CD14-positive monocyte (primary cell): ENCODE data around the gene DZANK1. TPM values are rescaled to one million over a fixed set of nuclear protein-coding genes. Genes with fewer than 3 reads are reported as not detected.

ENCODE experiments used
- DNase-seq, 3 donors: peaks; one replicate each; pipeline ENCODE4 v3.0.0-alpha.2; 2011 to 2022
- H2AFZ ChIP-seq: 2 replicates; pipeline ENCODE4 v1.6.0; 2012; ENCODE audit warnings: mild to moderate bottlenecking, low read depth, low read length, inconsistent platforms; ENCODE audit not compliant: insufficient read depth, poor library complexity, severe bottlenecking
- H3K27ac ChIP-seq, 2 donors: 1 replicate in 1 of 2; 2 replicates in 1 of 2; pipeline ENCODE4 v1.5.1; 2012 to 2013; ENCODE audit warnings: low read length in 2 of 2, control low read depth in 1 of 2, inconsistent platforms in 1 of 2, low read depth in 1 of 2, mild to moderate bottlenecking in 1 of 2
- H3K27me3 ChIP-seq, 2 donors: one replicate each; pipeline versions ENCODE4 v1.6.0 to v1.6.1; 2011 to 2013; ENCODE audit warnings: low read length in 2 of 2; ENCODE audit not compliant: control insufficient read depth in 2 of 2, insufficient read depth in 2 of 2
- H3K36me3 ChIP-seq, 2 donors: replicated peaks in 1 of 2; 1 replicate in 1 of 2; 2 replicates in 1 of 2; pipeline versions ENCODE4 v1.5.1 to v1.6.1; 2012 to 2013; ENCODE audit warnings: low read length in 2 of 2, control low read depth in 1 of 2, inconsistent platforms in 1 of 2, mild to moderate bottlenecking in 1 of 2; ENCODE audit not compliant: insufficient read depth in 2 of 2, control insufficient read depth in 1 of 2
- H3K4me1 ChIP-seq, 2 donors: 1 replicate in 1 of 2; 2 replicates in 1 of 2; pipeline versions ENCODE4 v1.5.1 to v1.6.1; 2012 to 2013; ENCODE audit warnings: low read length in 2 of 2, control low read depth in 1 of 2, inconsistent platforms in 1 of 2, mild to moderate bottlenecking in 1 of 2, moderate library complexity in 1 of 2; ENCODE audit not compliant: insufficient read depth in 2 of 2, control insufficient read depth in 1 of 2
- H3K4me2 ChIP-seq: replicated peaks from 2 replicates; pipeline ENCODE3; 2012; ENCODE audit warnings: low read length, moderate library complexity, mild to moderate bottlenecking; ENCODE audit not compliant: poor library complexity, severe bottlenecking; ENCODE audit errors: extremely low read depth
- H3K4me3 ChIP-seq, 3 experiments: fragments of 200-600 bp in 1 of 3; sonication (generic) in 1 of 3; replicated peaks in 1 of 3; 1 replicate in 2 of 3; 2 replicates in 1 of 3; pipeline ENCODE4 v1.5.1; 2011 to 2013; ENCODE audit warnings: low read length in 3 of 3, mild to moderate bottlenecking in 3 of 3, control low read depth in 2 of 3, low read depth in 2 of 3, inconsistent platforms in 1 of 3, moderate library complexity in 1 of 3
- H3K79me2 ChIP-seq: 2 replicates; pipeline ENCODE4 v1.6.0; 2012; ENCODE audit warnings: mild to moderate bottlenecking, control low read depth, inconsistent platforms, low read length, moderate library complexity; ENCODE audit not compliant: insufficient read depth
- H3K9ac ChIP-seq: 2 replicates; pipeline ENCODE4 v1.6.0; 2017; ENCODE audit warnings: low read length, mild to moderate bottlenecking; ENCODE audit not compliant: insufficient read depth, poor library complexity, severe bottlenecking
- H3K9me3 ChIP-seq, 2 donors: replicated peaks in 1 of 2; 1 replicate in 1 of 2; 2 replicates in 1 of 2; pipeline versions ENCODE4 v1.5.1 to v1.6.1; 2012 to 2013; ENCODE audit warnings: low read length in 2 of 2, control low read depth in 1 of 2; ENCODE audit not compliant: control insufficient read depth in 1 of 2, insufficient read depth in 1 of 2
- H4K20me1 ChIP-seq: 2 replicates; pipeline ENCODE4 v1.6.0; 2012; ENCODE audit warnings: mild to moderate bottlenecking, low read length, control low read depth, moderate library complexity; ENCODE audit not compliant: insufficient read depth
- H3K27ac Mint-ChIP-seq, 7 donors: one replicate each; pipeline ENCODE4 v1.8.0; 2020; ENCODE audit warnings: mild to moderate bottlenecking in 7 of 7, mixed read lengths in 7 of 7, moderate library complexity in 6 of 7, inconsistent platforms in 2 of 7
- H3K27me3 Mint-ChIP-seq, 3 donors: one replicate each; pipeline ENCODE4 v1.8.0; 2021 to 2022; ENCODE audit warnings: low read depth in 3 of 3, mild to moderate bottlenecking in 3 of 3, mixed read lengths in 3 of 3, moderate library complexity in 3 of 3, inconsistent platforms in 1 of 3
- H3K36me3 Mint-ChIP-seq, 2 donors: one replicate each; pipeline ENCODE4 v1.8.0; 2020; ENCODE audit warnings: mixed read lengths in 2 of 2, inconsistent platforms in 1 of 2, mild to moderate bottlenecking in 1 of 2
- H3K4me1 Mint-ChIP-seq: one replicate; pipeline ENCODE4 v1.8.0; 2020; ENCODE audit warnings: mild to moderate bottlenecking, mixed read lengths
- H3K4me3 Mint-ChIP-seq, 2 donors: one replicate each; pipeline ENCODE4 v1.8.0; 2020; ENCODE audit warnings: mild to moderate bottlenecking in 2 of 2, mixed read lengths in 2 of 2, moderate library complexity in 1 of 2
- H3K9me3 Mint-ChIP-seq, 7 donors: one replicate each; pipeline ENCODE4 v1.8.0; 2020 to 2022; ENCODE audit warnings: mixed read lengths in 7 of 7, mild to moderate bottlenecking in 6 of 7, moderate library complexity in 6 of 7, inconsistent platforms in 2 of 7
- CTCF ChIP-seq: fragments of 200-600 bp; IDR thresholded peaks from one replicate; pipeline ENCODE4 v1.8.0; 2022; ENCODE audit warnings: antibody characterized with exemption, mild to moderate bottlenecking
- WGBS: methylation state at CpG from one replicate; pipeline ENCODE4 v1.1.5; 2013; ENCODE audit warnings: missing lambda C conversion rate; ENCODE audit not compliant: insufficient coverage; 5-methylcytosine and 5-hydroxymethylcytosine counted together
- intact Hi-C, 2 donors: fragments of 100-400 bp; cut with micrococcal nuclease; formaldehyde crosslinking; loops; one replicate each; pipeline versions ENCODE4 v1.15.0 to v1.15.1; 2023
- polyA plus RNA-seq, 3 donors: library from polyadenylated mRNA; depleted of rRNA in 1 of 3; unstranded in 2 of 3; stranded (reverse) in 1 of 3; fragments of 300-500 nt in 2 of 3; fragments of >200 nt in 1 of 3; fragmentation: Illumina TruSeq in 2 of 3; gene quantifications; 1 replicate in 2 of 3; 2 replicates in 1 of 3; pipeline ENCODE4 v1.2.3, GENCODE V29; 2012 to 2021

Gene DZANK1
- polyA plus RNA-seq, 3 donors, result 0.17 to 1.3 (median 0.69) TPM

GRCh38 chr20:18436847-18437246 lies 30.0 kb downstream of the DZANK1 start:
- H3K27ac ChIP-seq, result peak overlapping the region in 1 of 2 donors; percentile 39
- H3K4me3 ChIP-seq, result peak overlapping the region in 1 of 3 experiments; percentile 31
- peaks cover 4 to 7% of the 10 kb centered on the region in 2 donors for H3K4me1 ChIP-seq
- H3K36me3 ChIP-seq, result no peaks in the 10 kb centered on the region
- H3K9me3 ChIP-seq, result no peaks in the 10 kb centered on the region
- peak; percentile 5 to 6 (median 5) for DNase-seq
- peak overlapping the region; percentile 37 for H3K4me2 ChIP-seq
- H3K4me3 Mint-ChIP-seq, result peak overlapping the region; percentile 0 to 77
- H3K9me3 Mint-ChIP-seq, result peaks cover 0 to 5% (median 0%) of the 10 kb centered on the region in 7 donors
- peak overlapping the region; percentile 58 for H2AFZ ChIP-seq
- no peak for TF ChIP-seq CTCF
- H3K27me3 ChIP-seq, result no peaks in the 10 kb centered on the region
- no peak overlapping the region for H3K9ac ChIP-seq
- peaks cover 0 to 5% (median 2%) of the 10 kb centered on the region in 3 donors for H3K27me3 Mint-ChIP-seq
- no peaks in the 10 kb centered on the region for H4K20me1 ChIP-seq
- peaks cover 0 to 2% of the 10 kb centered on the region in 2 donors for H3K36me3 Mint-ChIP-seq
- H3K27ac Mint-ChIP-seq, result peak overlapping the region in 6 of 7 donors; percentile 3 to 83 (median 60)
- intact Hi-C loops, result no loop called here
- peaks cover 8% of the 10 kb centered on the region for H3K4me1 Mint-ChIP-seq
- WGBS, result no CpG with 5 or more reads among the region's 2 CpGs
- H3K79me2 ChIP-seq, result no peaks in the 10 kb centered on the region

GRCh38 chr20:18431206-18431605 lies 35.6 kb downstream of the DZANK1 start:
- TF ChIP-seq CTCF, result no peak
- Mint-ChIP-seq H3K36me3 (peaks cover 0 to 2% of the 10 kb centered on the region in 2 donors), H3K27ac (no peak overlapping the region), H3K9me3 (peaks cover 0 to 3% (median 0%) of the 10 kb centered on the region in 7 donors), H3K27me3 (peaks cover 0 to 5% (median 0%) of the 10 kb centered on the region in 3 donors), H3K4me3 (no peak overlapping the region), H3K4me1 (no peaks in the 10 kb centered on the region)
- no peaks in the 10 kb centered on the region for H4K20me1 ChIP-seq
- DNase-seq, result no peak
- intact Hi-C loops, result no loop called here
- H3K4me2 ChIP-seq, result no peak overlapping the region
- H3K4me1 ChIP-seq, result peaks cover 0 to under 1% of the 10 kb centered on the region in 2 donors
- no CpG with 5 or more reads among the region's 6 CpGs for WGBS
- H3K9me3 ChIP-seq, result no peaks in the 10 kb centered on the region
- H3K27me3 ChIP-seq, result no peaks in the 10 kb centered on the region
- H3K9ac ChIP-seq, result no peak overlapping the region
- H3K79me2 ChIP-seq, result no peaks in the 10 kb centered on the region
- H2AFZ ChIP-seq, result no peak overlapping the region
- no peaks in the 10 kb centered on the region for H3K36me3 ChIP-seq
- no peak overlapping the region for H3K27ac ChIP-seq
- no peak overlapping the region for H3K4me3 ChIP-seq
